ENCODE data around the gene RNF151. TPM values are rescaled to one million over a fixed set of nuclear protein-coding genes. Genes with fewer than 3 reads are reported as not detected.
A peak's percentile ranks its signal among the peaks of the same experiment; 100 is the strongest.

Gene RNF151
- total RNA-seq, 2 donors from 2014 or later: not detected

DNA sequence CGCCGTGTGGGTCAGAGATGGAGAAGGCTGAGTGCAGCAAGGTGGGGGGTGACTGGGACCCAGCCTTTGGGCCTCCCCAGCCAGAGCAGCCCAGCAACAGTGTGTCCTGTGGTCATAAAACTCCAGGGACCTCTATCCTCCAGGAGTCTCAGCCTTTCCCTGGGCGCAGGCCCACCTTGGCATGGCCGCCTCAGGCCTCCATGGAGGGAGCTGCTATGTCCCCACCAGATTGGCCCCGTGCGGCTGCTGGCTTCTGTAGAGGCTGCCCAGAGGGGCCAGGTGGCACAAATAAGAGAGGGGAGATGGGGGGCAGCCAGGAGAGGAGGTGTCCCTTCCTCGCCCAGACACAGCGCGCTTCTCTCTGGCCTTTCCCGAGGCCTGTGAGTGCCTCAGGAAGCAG lies 20.5 kb downstream of the RNF151 start:
- H3K4me1 ChIP-seq: peaks cover 0 to 50% of the 10 kb centered on the region in 2 donors
- H3K36me3 ChIP-seq: peaks cover 12% of the 10 kb centered on the region
- no peak overlapping the region for H3K27ac ChIP-seq
- no peak overlapping the region for H3K4me3 ChIP-seq
- H3K9me3 ChIP-seq: no peaks in the 10 kb centered on the region
- DNase-seq (ENCODE audit: low spot score): no peak
- H3K27me3 ChIP-seq: peaks cover 16 to 26% of the 10 kb centered on the region in 2 donors
- TF ChIP-seq, protein P1, sequence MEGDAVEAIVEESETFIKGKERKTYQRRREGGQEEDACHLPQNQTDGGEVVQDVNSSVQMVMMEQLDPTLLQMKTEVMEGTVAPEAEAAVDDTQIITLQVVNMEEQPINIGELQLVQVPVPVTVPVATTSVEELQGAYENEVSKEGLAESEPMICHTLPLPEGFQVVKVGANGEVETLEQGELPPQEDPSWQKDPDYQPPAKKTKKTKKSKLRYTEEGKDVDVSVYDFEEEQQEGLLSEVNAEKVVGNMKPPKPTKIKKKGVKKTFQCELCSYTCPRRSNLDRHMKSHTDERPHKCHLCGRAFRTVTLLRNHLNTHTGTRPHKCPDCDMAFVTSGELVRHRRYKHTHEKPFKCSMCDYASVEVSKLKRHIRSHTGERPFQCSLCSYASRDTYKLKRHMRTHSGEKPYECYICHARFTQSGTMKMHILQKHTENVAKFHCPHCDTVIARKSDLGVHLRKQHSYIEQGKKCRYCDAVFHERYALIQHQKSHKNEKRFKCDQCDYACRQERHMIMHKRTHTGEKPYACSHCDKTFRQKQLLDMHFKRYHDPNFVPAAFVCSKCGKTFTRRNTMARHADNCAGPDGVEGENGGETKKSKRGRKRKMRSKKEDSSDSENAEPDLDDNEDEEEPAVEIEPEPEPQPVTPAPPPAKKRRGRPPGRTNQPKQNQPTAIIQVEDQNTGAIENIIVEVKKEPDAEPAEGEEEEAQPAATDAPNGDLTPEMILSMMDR (IDR thresholded peaks at IDR 0.05): no peak

DNA sequence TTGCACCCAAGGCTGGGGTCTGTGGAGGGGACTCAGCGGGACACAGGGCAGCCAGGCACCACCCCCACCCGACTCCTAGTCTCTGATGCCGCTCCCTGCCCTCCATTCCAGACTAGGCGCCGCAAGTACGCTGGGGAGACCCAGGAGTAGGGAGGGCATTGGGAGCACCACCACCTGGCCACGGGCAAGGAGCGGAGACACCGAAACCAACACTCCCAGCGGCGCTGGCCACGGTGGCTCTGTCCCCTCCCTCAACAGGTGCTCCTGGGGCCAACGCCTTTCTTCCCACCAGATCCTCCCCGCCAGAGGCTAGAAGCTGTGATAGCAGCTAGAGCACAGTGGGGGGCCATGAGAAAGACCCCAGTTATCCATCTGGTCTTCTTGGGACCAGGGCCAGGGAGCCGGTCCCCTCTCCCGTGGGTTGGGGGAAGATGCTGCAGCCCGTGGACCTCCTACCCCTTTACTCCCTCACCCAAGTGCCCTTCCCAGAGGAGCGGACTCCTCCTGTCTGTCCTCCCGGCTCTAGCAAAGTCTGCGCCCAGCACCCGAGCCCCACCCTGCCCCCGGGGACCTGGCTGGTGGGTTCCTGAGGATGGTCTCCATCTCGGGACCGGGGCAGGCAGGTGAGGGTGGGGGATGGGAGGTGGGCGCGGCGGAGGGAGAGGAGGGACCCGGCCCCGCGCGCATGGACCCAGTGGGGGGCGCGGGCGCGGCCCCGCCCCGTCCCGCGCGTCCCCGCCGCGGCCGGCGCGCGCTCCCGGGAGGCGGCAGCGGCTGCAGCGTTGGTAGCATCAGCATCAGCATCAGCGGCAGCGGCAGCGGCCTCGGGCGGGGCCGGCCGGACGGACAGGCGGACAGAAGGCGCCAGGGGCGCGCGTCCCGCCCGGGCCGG lies 22.8 kb downstream of the RNF151 start, which contains the start of gene SYNGR3:
Gene SYNGR3 (plus strand): TSS at position 762 of the 892 bp plus-strand sequence. CDS start 133 bp downstream, outside the sequence.
- DNase-seq (ENCODE audit: low spot score): no peak
- H3K9me3 ChIP-seq: no peaks in the 10 kb centered on the region
- TF ChIP-seq, protein P1 (IDR thresholded peaks at IDR 0.05): no peak
- H3K36me3 ChIP-seq: peaks cover 12% of the 10 kb centered on the region
- peak within 1 kb of the TSS; percentile 21 to 31 for H3K4me3 ChIP-seq
- peaks cover 0 to 43% of the 10 kb centered on the region in 2 donors for H3K4me1 ChIP-seq
- H3K27me3 ChIP-seq: peaks cover 16 to 26% of the 10 kb centered on the region in 2 donors
- no peak within 1 kb of the TSS for H3K27ac ChIP-seq

DNA sequence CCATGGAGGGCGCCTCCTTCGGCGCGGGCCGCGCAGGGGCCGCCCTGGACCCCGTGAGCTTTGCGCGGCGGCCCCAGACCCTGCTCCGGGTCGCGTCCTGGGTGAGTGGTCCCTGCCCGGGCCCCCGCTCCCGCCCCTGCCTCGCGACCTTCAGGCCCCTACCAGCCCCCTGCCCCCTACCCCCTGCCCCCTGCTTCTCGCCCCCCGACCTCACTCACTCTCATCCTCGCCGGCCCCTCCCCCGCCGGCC lies 23.4 kb downstream of the RNF151 start:
- Histone ChIP-seq H3K9me3 (no peaks in the 10 kb centered on the region), H3K4me1 (peaks cover 0 to 37% of the 10 kb centered on the region in 2 donors), H3K4me3 (peak overlapping the region; percentile 21 to 31), H3K27ac (no peak overlapping the region), H3K27me3 (peaks cover 16 to 26% of the 10 kb centered on the region in 2 donors), H3K36me3 (peaks cover 12% of the 10 kb centered on the region)
- no peak for DNase-seq (ENCODE audit: low spot score)
- TF ChIP-seq, protein P1 (IDR thresholded peaks at IDR 0.05): no peak

DNA sequence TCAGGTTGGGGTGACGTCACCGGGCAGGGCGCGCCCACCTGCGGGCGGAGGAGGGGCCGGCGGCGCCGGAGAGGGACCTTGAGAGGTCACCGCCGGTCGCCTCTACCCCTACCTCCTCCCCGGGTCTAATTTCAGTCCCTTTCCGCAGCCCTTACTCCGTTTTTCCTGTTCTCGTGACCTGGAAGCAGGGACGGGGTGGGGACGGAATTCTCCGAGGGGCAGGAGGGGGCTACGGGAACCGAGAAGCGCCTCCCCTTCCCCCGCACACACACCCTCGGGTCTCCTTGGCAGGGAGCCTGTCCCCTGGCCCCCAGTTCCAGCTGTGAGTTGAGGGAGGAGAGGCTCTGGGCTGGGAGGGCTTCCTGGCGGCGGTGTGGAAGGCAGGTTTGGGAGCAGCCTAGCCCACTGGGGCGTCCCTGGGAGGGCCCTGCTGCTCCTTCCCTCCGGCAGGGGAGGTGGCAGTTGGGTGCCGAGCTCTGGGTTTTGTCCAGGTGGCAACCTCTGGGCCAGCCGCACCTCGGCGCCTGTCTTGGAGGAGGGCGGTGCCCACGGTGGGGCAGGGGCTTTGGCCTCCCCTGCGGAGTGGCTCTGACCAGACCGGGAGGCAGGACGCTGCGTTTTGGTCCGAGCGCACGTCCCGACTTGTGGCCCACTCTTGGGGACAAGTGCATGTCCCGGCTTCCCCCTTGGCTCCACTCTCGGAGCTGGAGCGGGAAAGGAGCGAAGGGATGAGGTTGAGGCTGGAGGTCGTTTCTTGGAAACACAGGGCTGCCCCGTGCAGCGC lies 23.9 kb downstream of the RNF151 start:
- Histone ChIP-seq H3K4me3 (peak overlapping the region; percentile 21 to 31), H3K9me3 (no peaks in the 10 kb centered on the region), H3K27me3 (peaks cover 16 to 26% of the 10 kb centered on the region in 2 donors), H3K36me3 (peaks cover 11% of the 10 kb centered on the region), H3K27ac (no peak overlapping the region), H3K4me1 (peaks cover 0 to 33% of the 10 kb centered on the region in 2 donors)
- DNase-seq (ENCODE audit: low spot score): no peak
- TF ChIP-seq, protein P1 (IDR thresholded peaks at IDR 0.05): no peak

DNA sequence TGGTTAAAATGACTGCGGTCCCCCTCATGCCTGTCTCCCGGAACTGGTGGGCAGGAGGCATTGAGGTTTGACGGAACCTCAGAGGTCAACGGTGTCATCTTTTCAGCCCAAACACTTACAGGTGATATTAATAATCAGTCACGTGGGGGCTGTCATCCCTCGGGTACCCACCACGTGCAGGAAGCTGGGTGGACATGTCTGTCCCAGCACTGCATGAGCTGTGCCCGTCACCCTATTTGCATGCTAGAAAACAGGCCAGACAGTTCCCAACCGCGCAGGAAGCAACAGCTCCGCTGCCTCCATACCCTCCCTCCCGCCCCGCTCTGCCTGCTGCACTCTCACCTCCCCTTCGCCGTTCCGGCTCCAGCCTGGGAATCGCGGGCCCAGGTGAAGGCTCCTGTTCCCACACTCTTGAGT lies 24.5 kb downstream of the RNF151 start:
- H3K27me3 ChIP-seq: peaks cover 16 to 26% of the 10 kb centered on the region in 2 donors

More for the DNA sequence above, 24.5 kb downstream of the RNF151 start:
- Histone ChIP-seq H3K36me3 (peaks cover 5% of the 10 kb centered on the region), H3K4me3 (peak overlapping the region in 1 of 2 donors; percentile 55), H3K27ac (no peak overlapping the region), H3K4me1 (peaks cover 0 to 33% of the 10 kb centered on the region in 2 donors), H3K9me3 (no peaks in the 10 kb centered on the region)
- TF ChIP-seq, protein P1 (IDR thresholded peaks at IDR 0.05): no peak
- no peak for DNase-seq (ENCODE audit: low spot score)

All from right atrium auricular region (tissue), 2 donors.